ENCODE data around the gene UGT2B15. TPM values are rescaled to one million over a fixed set of nuclear protein-coding genes. Genes with fewer than 3 reads are reported as not detected.
"Not testable (repeated sequence)": the region's sequence is repeated elsewhere in the genome, so short reads cannot be mapped to it uniquely, and the experiment has no call there.

The UGT2B15 gene
- total RNA-seq, 1 donor: not detected

DNA sequence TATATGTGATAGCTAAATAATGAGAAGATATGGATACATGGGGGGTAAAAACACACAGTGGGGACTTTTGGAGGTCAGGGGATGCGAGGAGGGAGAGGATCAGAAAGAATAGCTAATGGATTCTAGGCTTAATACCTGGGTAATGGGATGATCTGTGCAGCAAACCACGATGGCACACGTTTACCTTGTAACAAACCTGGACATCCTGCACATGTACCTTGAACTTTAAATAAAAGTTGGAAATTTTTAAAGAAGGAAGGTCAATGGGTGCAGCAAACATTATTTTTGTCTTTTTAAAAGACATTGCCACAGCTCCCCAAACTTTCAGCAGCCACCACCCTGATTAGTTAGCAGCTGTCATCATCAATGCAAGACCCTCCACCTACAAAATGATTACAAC lies 29.7 kb upstream of the UGT2B15 start:
- DNase-seq (ENCODE audit: low read depth): no peak
- H3K4me3 ChIP-seq (ENCODE audit: low read depth, low read length): no peak overlapping the region
- TF ChIP-seq, protein P1, sequence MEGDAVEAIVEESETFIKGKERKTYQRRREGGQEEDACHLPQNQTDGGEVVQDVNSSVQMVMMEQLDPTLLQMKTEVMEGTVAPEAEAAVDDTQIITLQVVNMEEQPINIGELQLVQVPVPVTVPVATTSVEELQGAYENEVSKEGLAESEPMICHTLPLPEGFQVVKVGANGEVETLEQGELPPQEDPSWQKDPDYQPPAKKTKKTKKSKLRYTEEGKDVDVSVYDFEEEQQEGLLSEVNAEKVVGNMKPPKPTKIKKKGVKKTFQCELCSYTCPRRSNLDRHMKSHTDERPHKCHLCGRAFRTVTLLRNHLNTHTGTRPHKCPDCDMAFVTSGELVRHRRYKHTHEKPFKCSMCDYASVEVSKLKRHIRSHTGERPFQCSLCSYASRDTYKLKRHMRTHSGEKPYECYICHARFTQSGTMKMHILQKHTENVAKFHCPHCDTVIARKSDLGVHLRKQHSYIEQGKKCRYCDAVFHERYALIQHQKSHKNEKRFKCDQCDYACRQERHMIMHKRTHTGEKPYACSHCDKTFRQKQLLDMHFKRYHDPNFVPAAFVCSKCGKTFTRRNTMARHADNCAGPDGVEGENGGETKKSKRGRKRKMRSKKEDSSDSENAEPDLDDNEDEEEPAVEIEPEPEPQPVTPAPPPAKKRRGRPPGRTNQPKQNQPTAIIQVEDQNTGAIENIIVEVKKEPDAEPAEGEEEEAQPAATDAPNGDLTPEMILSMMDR (IDR thresholded peaks at IDR 0.05; ENCODE audit: insufficient read depth, low read depth, low read length): no peak

DNA sequence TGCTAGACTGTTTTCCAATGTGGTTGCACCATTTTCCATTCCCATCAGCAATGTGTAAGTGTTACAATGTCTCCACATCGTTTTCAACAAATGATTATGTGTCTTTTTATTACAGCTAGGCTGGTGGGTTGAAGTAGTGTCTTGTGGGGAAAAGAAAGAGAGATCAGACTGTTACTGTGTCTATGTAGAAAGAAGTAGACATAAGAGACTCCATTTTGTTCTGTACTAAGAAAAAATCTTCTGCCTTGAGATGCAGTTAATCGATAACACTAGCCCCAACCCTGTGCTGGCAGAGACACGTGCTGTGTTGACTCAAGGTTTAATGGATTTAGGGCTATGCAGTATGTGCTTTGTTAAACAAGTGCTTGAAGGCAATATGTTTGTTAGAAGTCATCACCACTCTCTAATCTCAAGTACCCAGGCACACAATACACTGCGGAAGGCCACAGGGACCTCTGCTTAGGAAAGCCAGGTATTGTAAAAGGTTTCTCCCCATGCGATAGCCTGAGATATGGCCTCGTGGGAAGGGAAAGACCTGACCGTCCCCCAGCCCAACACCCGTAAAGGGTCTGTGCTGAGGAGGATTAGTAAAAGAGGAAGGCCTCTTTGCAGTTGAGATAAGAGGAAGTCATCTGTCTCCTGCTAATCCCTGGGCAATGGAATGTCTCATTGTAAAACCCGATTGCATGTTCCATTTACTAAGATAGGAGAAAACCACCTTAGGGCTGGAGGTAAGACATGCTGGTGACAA lies 23.0 kb upstream of the UGT2B15 start:
- H3K4me3 ChIP-seq (ENCODE audit: low read depth, low read length): no peak overlapping the region
- no peak for DNase-seq (ENCODE audit: low read depth)
- TF ChIP-seq, protein P1 (IDR thresholded peaks at IDR 0.05; ENCODE audit: insufficient read depth, low read depth, low read length): no peak

DNA sequence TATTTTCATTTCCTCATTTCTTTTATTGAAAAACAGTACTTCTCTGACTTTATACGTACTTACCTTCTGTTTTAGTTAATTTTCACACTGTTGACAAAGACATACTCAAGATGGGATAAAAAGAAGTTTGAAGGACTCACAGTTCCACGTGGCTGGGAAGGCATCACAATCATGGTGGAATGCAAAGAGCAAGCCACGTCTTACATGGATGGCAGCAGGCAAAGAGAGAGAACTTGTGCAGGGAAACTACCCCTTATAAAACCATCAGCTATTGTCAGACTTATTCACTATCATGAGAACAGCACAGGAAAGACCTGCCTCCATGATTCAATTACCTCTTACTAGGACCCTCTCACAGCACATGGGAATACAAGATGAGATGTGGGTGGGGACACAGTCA lies 20.7 kb upstream of the UGT2B15 start:
- DNase-seq (ENCODE audit: low read depth): no peak
- TF ChIP-seq, protein P1 (IDR thresholded peaks at IDR 0.05; ENCODE audit: insufficient read depth, low read depth, low read length): no peak
- no peak overlapping the region for H3K4me3 ChIP-seq (ENCODE audit: low read depth, low read length)

DNA sequence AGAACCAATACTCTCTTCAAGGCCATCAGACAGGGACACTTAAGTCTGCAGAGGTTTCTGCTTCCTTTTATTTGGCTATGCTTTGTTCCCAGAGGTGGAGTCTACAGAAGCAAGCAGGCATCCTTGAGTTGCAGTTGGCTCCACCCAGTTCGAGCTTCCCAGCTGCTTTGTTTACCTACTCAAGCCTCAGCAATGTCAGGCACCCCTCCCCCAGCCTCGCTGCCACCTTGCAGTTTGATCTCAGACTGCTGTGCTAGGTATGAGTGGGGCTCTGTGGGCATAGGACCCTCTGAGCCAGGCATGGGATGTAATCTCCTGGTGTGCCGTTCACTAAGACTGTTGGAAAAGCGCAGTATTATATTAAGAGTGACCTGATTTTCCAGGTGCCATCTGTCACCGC lies 12.6 kb upstream of the UGT2B15 start:
- TF ChIP-seq, protein P1 (IDR thresholded peaks at IDR 0.05; ENCODE audit: insufficient read depth, low read depth, low read length): no peak
- no peak overlapping the region for H3K4me3 ChIP-seq (ENCODE audit: low read depth, low read length)
- no peak for DNase-seq (ENCODE audit: low read depth)

DNA sequence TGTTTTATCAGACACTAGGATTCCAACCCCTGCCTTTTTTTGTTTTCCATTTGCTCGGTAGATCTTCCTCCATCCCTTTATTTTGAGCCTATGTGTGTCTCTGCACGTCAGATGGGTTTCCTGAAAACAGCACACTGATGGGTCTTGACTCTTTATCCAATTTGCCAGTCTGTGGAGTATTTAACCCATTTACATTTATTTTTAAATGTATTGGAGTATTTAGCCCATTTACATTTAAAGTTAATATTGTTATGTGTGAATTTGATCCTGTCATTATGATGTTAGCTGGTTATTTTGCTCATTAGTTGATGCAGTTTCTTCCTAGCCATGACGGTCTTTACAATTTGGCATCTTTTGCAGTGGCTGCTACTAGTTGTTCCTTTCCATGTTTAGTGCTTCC lies 10.8 kb upstream of the UGT2B15 start:
- DNase-seq (ENCODE audit: low read depth); H3K4me3 ChIP-seq (ENCODE audit: low read depth, low read length): not testable (repeated sequence)

DNA sequence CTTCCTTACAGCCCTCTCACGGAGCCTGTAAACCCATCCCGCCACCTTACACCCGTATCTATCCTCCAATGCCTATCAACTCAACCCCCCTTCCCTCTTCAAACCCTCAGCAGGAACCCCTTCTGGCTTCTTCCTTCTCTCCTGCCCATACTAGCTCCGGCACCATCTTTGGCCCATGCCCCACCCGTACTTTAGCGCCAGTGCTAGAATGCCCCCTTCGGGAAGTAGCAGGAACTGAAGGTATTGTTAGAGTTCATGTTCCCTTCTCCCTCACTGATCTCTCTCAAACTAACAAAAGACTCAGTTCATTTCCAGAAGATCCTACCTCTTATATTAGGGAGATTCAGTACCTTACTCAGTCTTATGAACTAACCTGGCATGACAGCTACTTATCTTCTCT lies 2.7 kb upstream of the UGT2B15 start:
- TF ChIP-seq, protein P1 (IDR thresholded peaks at IDR 0.05; ENCODE audit: insufficient read depth, low read depth, low read length): no peak
- no peak overlapping the region for H3K4me3 ChIP-seq (ENCODE audit: low read depth, low read length)
- DNase-seq (ENCODE audit: low read depth): no peak

DNA sequence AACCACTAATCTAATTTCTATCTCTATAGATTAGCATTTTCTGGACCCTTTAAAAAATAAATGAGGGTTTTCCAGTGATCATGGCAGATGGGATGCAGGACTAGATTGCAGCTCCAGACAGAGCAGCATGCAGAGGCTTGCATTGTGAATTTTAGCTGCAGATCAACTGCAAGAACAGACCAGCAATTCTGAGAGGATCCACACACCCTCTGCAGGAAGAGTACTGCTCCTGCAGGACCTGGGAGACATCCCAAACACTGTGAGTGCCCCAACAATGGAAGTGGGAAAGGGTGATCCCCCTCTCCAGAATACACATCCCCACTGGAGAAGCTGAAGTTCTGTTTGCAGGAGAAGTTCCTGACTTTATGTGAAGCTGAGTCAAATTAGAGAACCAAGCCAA lies 765 bp upstream of the UGT2B15 start:
- DNase-seq (ENCODE audit: low read depth); H3K4me3 ChIP-seq (ENCODE audit: low read depth, low read length): not testable (repeated sequence)

DNA sequence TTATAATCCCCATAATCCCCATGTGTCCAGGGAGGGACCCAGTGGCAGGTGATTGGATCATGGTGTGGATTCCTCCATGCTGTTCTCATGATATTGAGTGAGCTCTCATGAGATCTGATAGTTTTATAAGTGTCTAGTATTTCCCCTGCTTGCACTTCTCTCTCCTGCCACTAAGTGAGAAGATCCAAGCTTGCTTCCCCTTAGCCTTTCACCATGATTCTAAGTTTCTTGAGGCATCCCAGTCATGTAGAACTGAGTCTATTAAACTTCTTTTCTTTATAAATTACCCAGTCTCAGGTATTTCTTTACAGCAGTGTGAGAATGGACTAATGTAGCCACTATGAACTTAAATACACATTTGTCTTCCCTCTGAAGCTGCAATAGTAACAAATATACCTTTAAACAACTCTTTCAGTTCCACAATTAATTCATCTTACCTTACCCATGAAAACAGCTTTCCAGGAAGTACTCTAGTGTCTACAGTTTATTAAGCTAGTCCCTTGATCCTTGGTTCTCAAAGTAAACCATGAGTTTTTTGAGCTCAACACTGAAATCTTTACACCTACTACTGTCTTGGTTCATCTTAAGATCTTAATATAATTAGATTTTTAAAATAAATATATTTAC lies 1.8 kb downstream of the UGT2B15 start:
- H3K4me3 ChIP-seq (ENCODE audit: low read depth, low read length); DNase-seq (ENCODE audit: low read depth): not testable (repeated sequence)

DNA sequence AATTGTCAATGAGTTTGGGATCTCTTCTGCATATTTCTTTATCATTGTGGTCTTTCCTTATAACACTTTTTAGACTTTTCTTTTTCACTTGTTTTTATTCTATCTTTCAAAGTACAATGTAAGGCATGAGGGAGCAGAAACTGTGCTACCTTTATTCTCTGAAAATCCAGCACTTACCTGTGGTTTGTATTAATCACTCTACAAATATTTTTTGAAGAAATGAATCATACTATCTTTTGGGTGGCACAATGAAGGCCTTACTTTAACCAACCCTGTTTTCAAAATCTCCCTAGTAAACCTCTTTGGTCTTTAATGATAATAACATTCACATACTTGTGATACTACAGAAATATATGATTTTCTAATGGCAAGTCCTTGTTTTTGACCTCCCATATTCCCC lies 2.9 kb downstream of the UGT2B15 start:
- H3K4me3 ChIP-seq (ENCODE audit: low read depth, low read length); DNase-seq (ENCODE audit: low read depth): not testable (repeated sequence)

DNA sequence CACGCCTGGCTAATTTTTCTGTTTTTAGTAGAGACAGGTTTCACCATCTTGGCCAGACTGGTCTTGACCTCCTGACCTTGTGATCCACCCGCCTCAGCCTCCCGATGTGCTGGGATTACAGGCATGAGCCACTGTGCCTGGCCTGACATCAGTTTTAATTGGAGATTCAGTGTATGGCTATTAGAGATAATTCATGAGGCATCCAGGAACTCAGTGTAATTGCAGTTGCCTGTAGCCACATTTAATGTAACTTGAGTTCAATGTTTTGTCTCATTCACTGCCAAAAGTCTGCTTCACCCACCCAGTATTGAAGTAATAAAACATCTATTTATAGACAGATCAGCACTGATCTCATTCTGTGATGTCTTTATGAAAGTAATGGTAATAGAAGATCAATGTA lies 5.7 kb downstream of the UGT2B15 start:
- DNase-seq (ENCODE audit: low read depth); H3K4me3 ChIP-seq (ENCODE audit: low read depth, low read length): not testable (repeated sequence)

DNA sequence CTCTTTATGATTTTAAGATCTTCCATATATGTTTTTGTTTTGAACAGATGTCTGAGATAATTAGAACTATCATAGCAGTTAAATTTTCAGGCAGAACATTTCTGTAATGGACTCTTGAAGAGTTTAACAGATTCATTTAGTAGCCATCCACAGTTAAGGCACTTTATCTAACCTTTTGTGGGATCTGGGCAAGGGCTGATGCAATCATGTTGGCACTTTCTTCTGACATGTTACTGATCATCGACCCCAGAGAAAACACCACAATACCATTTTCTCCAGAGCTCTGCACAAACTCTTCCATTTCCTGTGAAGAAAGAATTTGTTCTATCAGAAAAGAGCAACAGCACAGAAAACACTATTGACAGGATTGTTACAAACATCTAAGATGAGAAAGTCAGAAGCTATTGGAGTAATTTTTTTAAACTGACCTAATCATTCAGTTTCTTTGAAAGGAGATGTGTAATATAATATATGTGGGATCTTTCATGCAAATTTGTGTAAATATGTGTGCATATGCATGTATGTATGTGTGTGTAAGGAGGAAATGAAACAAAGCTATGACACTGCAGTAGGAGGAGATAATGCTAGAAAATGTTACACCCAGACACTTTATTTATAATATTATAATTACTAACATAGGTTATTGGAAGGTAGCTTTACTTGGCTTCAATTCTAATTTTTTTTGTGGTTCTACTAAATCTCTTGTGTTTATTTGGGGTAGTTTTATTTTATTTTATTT lies 7.4 kb downstream of the UGT2B15 start:
- H3K4me3 ChIP-seq (ENCODE audit: low read depth, low read length); DNase-seq (ENCODE audit: low read depth): not testable (repeated sequence)
